Measurements from ENCODE around the gene MYH11. TPM values are rescaled to one million over a fixed set of nuclear protein-coding genes. Genes with fewer than 3 reads are reported as not detected.

MYH11 gene
- total and polyA plus RNA-seq, 2 of the 13 experiments (the other 11 are each of a cell fraction or from before 2014, with no cell fraction given) = not detected

GRCh38 chr16:15672514-15673167, 184.2 kb downstream of the MYH11 start (continued):
- TF ChIP-seq, protein P1, sequence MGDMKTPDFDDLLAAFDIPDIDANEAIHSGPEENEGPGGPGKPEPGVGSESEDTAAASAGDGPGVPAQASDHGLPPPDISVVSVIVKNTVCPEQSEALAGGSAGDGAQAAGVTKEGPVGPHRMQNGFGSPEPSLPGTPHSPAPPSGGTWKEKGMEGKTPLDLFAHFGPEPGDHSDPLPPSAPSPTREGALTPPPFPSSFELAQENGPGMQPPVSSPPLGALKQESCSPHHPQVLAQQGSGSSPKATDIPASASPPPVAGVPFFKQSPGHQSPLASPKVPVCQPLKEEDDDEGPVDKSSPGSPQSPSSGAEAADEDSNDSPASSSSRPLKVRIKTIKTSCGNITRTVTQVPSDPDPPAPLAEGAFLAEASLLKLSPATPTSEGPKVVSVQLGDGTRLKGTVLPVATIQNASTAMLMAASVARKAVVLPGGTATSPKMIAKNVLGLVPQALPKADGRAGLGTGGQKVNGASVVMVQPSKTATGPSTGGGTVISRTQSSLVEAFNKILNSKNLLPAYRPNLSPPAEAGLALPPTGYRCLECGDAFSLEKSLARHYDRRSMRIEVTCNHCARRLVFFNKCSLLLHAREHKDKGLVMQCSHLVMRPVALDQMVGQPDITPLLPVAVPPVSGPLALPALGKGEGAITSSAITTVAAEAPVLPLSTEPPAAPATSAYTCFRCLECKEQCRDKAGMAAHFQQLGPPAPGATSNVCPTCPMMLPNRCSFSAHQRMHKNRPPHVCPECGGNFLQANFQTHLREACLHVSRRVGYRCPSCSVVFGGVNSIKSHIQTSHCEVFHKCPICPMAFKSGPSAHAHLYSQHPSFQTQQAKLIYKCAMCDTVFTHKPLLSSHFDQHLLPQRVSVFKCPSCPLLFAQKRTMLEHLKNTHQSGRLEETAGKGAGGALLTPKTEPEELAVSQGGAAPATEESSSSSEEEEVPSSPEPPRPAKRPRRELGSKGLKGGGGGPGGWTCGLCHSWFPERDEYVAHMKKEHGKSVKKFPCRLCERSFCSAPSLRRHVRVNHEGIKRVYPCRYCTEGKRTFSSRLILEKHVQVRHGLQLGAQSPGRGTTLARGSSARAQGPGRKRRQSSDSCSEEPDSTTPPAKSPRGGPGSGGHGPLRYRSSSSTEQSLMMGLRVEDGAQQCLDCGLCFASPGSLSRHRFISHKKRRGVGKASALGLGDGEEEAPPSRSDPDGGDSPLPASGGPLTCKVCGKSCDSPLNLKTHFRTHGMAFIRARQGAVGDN (CRISPR knock-in tag; IDR thresholded peaks at IDR 0.05) = peak; percentile 96
- TF ChIP-seq ELF1 (CRISPR knock-in tag; IDR thresholded peaks at IDR 0.05) = peak; percentile 87
- TF ChIP-seq, protein P2, sequence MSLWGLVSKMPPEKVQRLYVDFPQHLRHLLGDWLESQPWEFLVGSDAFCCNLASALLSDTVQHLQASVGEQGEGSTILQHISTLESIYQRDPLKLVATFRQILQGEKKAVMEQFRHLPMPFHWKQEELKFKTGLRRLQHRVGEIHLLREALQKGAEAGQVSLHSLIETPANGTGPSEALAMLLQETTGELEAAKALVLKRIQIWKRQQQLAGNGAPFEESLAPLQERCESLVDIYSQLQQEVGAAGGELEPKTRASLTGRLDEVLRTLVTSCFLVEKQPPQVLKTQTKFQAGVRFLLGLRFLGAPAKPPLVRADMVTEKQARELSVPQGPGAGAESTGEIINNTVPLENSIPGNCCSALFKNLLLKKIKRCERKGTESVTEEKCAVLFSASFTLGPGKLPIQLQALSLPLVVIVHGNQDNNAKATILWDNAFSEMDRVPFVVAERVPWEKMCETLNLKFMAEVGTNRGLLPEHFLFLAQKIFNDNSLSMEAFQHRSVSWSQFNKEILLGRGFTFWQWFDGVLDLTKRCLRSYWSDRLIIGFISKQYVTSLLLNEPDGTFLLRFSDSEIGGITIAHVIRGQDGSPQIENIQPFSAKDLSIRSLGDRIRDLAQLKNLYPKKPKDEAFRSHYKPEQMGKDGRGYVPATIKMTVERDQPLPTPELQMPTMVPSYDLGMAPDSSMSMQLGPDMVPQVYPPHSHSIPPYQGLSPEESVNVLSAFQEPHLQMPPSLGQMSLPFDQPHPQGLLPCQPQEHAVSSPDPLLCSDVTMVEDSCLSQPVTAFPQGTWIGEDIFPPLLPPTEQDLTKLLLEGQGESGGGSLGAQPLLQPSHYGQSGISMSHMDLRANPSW (CRISPR knock-in tag; IDR thresholded peaks at IDR 0.05; ENCODE audit: borderline replicate concordance) = peak; percentile 98
- peak; percentile 73; the same call in 1 of the 2 replicates for TF ChIP-seq RELA (CRISPR knock-in tag; IDR thresholded peaks at IDR 0.05)
- 0 out of 2 replicates have a peak, but pooled peaks have one; percentile 28 for TF ChIP-seq ATF7-NPFF (CRISPR knock-in tag; IDR thresholded peaks at IDR 0.05; ENCODE audit: low read depth)
- TF ChIP-seq SALL1 (CRISPR knock-in tag; IDR thresholded peaks at IDR 0.05) = peak; percentile 98
- TF ChIP-seq TBX2 (CRISPR knock-in tag; IDR thresholded peaks at IDR 0.05; ENCODE audit: borderline replicate concordance) = peak; percentile 99
- TF ChIP-seq KAT8 (CRISPR knock-in tag; IDR thresholded peaks at IDR 0.05) = peak; percentile 97
- TF ChIP-seq ZNF205 (CRISPR knock-in tag; IDR thresholded peaks at IDR 0.05) = peak; percentile 74; the same call in 1 of the 2 replicates
- TF ChIP-seq ZNF678 (CRISPR knock-in tag; IDR thresholded peaks at IDR 0.05) = peak; percentile 10; the same call in 1 of the 2 replicates
- TF ChIP-seq ZNF10 (CRISPR knock-in tag; IDR thresholded peaks at IDR 0.05; ENCODE audit: borderline replicate concordance, low read depth) = no peak
- peak; percentile 89; the same call in 1 of the 2 replicates for TF ChIP-seq ARID4A (CRISPR knock-in tag; IDR thresholded peaks at IDR 0.05; ENCODE audit: borderline replicate concordance)
- TF ChIP-seq ZSCAN9 (CRISPR knock-in tag; IDR thresholded peaks at IDR 0.05; ENCODE audit: borderline replicate concordance) = peak; percentile 98
- TF ChIP-seq ZFP41 (CRISPR knock-in tag; IDR thresholded peaks at IDR 0.05; ENCODE audit: borderline replicate concordance) = peak; percentile 18; the same call in 1 of the 2 replicates
- TF ChIP-seq XBP1 (CRISPR knock-in tag; IDR thresholded peaks at IDR 0.05) = 0 out of 2 replicates have a peak, but pooled peaks have one; percentile 49
- TF ChIP-seq ZFP36 (IDR thresholded peaks at IDR 0.05; ENCODE audit: borderline replicate concordance, low read depth, low read length, partially characterized antibody) = no peak

All from HepG2 (cell line).